GM23338 (cell line): Measurements from ENCODE around the gene B4GALT6. TPM values are rescaled to one million over a fixed set of nuclear protein-coding genes. Genes with fewer than 3 reads are reported as not detected.

Experiments
- ATAC-seq: fragments of 200-7000 bp; cut with Tn5 transposase; 3 replicates; pipeline ENCODE4 v1.9.1; 2020
- DNase-seq: peaks from one replicate; pipeline ENCODE4 v3.0.0-alpha.2; 2015; ENCODE audit warnings: low spot score
- H2AFZ ChIP-seq: fragments of 200-600 bp; sonication (generic); 2 replicates; pipeline ENCODE4 v1.8.0; 2016; ENCODE audit warnings: antibody characterized with exemption, mild to moderate bottlenecking, moderate library complexity
- H3F3A ChIP-seq: fragments of 200-600 bp; sonication (generic); replicated peaks from 2 replicates; pipeline ENCODE4 v1.8.0; 2017; ENCODE audit warnings: antibody characterized with exemption, mixed run types, low read depth
- H3K27ac ChIP-seq: fragments of 200-600 bp; sonication (generic); 2 replicates; pipeline ENCODE4 v1.6.1; 2016; ENCODE audit warnings: low read depth
- H3K27me3 ChIP-seq: fragments of 200-600 bp; sonication (generic); 2 replicates; pipeline ENCODE4 v1.8.0; 2016; ENCODE audit warnings: mild to moderate bottlenecking, mixed run types, moderate library complexity; ENCODE audit not compliant: insufficient read depth
- H3K36me3 ChIP-seq: fragments of 200-600 bp; sonication (generic); 2 replicates; pipeline ENCODE4 v1.8.0; 2016; ENCODE audit warnings: mild to moderate bottlenecking; ENCODE audit not compliant: insufficient read depth
- H3K4me1 ChIP-seq: fragments of 200-600 bp; sonication (generic); 2 replicates; pipeline ENCODE4 v1.8.0; 2016; ENCODE audit warnings: mild to moderate bottlenecking, moderate library complexity; ENCODE audit not compliant: insufficient read depth
- H3K4me2 ChIP-seq: fragments of 200-600 bp; sonication (generic); 2 replicates; pipeline ENCODE4 v1.7.1; 2017; ENCODE audit warnings: mixed run types
- H3K4me3 ChIP-seq: fragments of 200-600 bp; sonication (generic); 2 replicates; pipeline ENCODE4 v1.6.1; 2016; ENCODE audit warnings: mixed run types
- H3K79me2 ChIP-seq: fragments of 200-600 bp; sonication (generic); replicated peaks from 2 replicates; pipeline ENCODE4 v1.8.0; 2017; ENCODE audit warnings: mild to moderate bottlenecking; ENCODE audit not compliant: insufficient read depth
- H3K9me2 ChIP-seq: fragments of 200-600 bp; sonication (generic); 2 replicates; pipeline ENCODE4 v1.8.0; 2017; ENCODE audit not compliant: insufficient read depth
- H4K20me1 ChIP-seq: fragments of 200-600 bp; sonication (generic); replicated peaks from 2 replicates; pipeline ENCODE4 v1.8.0; 2017; ENCODE audit warnings: mild to moderate bottlenecking; ENCODE audit not compliant: insufficient read depth
- H3K27ac Mint-ChIP-seq: 2 replicates; pipeline ENCODE4 v1.8.0; 2020; ENCODE audit warnings: inconsistent platforms, mild to moderate bottlenecking, moderate library complexity, mixed read lengths
- H3K27me3 Mint-ChIP-seq: 3 replicates; pipeline ENCODE4 v1.8.0; 2022; ENCODE audit warnings: low read depth, mild to moderate bottlenecking, moderate library complexity, mixed read lengths, inconsistent platforms; ENCODE audit not compliant: insufficient read depth, poor library complexity
- H3K36me3 Mint-ChIP-seq: 3 replicates; pipeline ENCODE4 v1.8.0; 2021; ENCODE audit warnings: low read depth, mild to moderate bottlenecking, inconsistent platforms, moderate library complexity, mixed read lengths
- H3K4me1 Mint-ChIP-seq: 3 replicates; pipeline ENCODE4 v1.8.0; 2020; ENCODE audit warnings: mild to moderate bottlenecking, inconsistent platforms, mixed read lengths
- H3K4me3 Mint-ChIP-seq: 3 replicates; pipeline ENCODE4 v1.8.0; 2021; ENCODE audit warnings: moderate library complexity, mild to moderate bottlenecking, inconsistent platforms, mixed read lengths
- H3K9me3 Mint-ChIP-seq: 3 replicates; pipeline ENCODE4 v1.8.0; 2020; ENCODE audit warnings: moderate library complexity, mild to moderate bottlenecking, inconsistent platforms, mixed read lengths
- EZH2phosphoT487 ChIP-seq: fragments of 200-600 bp; sonication (generic); IDR thresholded peaks from one replicate; pipeline ENCODE4 v1.8.1; 2018; ENCODE audit warnings: antibody characterized with exemption; ENCODE audit not compliant: unreplicated experiment
- JUNB ChIP-seq: IDR thresholded peaks from one replicate; pipeline ENCODE4 v1.6.1; 2016; ENCODE audit warnings: antibody characterized with exemption; ENCODE audit not compliant: unreplicated experiment
- POLR2AphosphoS5 ChIP-seq: IDR thresholded peaks from 2 replicates; pipeline ENCODE4 v1.6.1; 2016; ENCODE audit warnings: antibody characterized with exemption, low read depth
- REST ChIP-seq: IDR thresholded peaks from one replicate; pipeline ENCODE4 v1.6.1; 2018; ENCODE audit warnings: antibody characterized with exemption; ENCODE audit not compliant: unreplicated experiment
- STAT1 ChIP-seq: IDR thresholded peaks from one replicate; pipeline ENCODE4 v1.6.1; 2016; ENCODE audit warnings: antibody characterized with exemption; ENCODE audit not compliant: unreplicated experiment
- ZNF114 ChIP-seq: fragments of 250-450 bp; sonication (Bioruptor Pico); IDR thresholded peaks from 2 replicates; pipeline ENCODE4 v1.5.0; 2020; ENCODE audit warnings: mild to moderate bottlenecking, moderate library complexity
- ZNF331 ChIP-seq: fragments of 250-450 bp; sonication (Bioruptor Pico); IDR thresholded peaks from 2 replicates; pipeline ENCODE4 v1.5.0; 2020; ENCODE audit warnings: low read depth, mild to moderate bottlenecking, moderate library complexity
- polyA plus RNA-seq: library from polyadenylated mRNA; unstranded; fragments of >200 nt; fragmentation: Nextera tagmentation; extraction: Ambion mirVana; gene quantifications from 2 replicates; pipeline ENCODE4 v1.2.1, GENCODE V29; 2016
- total RNA-seq: library from RNA; depleted of rRNA; stranded (reverse); fragments of >200 nt; shearing (Covaris generic); gene quantifications from 2 replicates; pipeline ENCODE4 v1.2.3, GENCODE V29; 2014
- TF ChIP-seq, protein P1 (sequence below), 2 experiments: fragments of 200-600 bp in 1 of 2; sonication (generic) in 1 of 2; conservative IDR thresholded peaks; 2 replicates each; pipeline versions ENCODE4 v1.5.1 to v1.6.1; 2016 to 2017; ENCODE audit warnings: antibody characterized with exemption in 2 of 2, low read depth in 2 of 2, mild to moderate bottlenecking in 2 of 2, moderate library complexity in 1 of 2

Gene B4GALT6
- total and polyA plus RNA-seq, 2 experiments from 2014 or later: 14.8 to 33.8 TPM

- TF ChIP-seq REST (no peak), JUNB (no peak), POLR2AphosphoS5 (no peak), EZH2phosphoT487 (no peak), STAT1 (no peak)
- TF ChIP-seq, protein P1, sequence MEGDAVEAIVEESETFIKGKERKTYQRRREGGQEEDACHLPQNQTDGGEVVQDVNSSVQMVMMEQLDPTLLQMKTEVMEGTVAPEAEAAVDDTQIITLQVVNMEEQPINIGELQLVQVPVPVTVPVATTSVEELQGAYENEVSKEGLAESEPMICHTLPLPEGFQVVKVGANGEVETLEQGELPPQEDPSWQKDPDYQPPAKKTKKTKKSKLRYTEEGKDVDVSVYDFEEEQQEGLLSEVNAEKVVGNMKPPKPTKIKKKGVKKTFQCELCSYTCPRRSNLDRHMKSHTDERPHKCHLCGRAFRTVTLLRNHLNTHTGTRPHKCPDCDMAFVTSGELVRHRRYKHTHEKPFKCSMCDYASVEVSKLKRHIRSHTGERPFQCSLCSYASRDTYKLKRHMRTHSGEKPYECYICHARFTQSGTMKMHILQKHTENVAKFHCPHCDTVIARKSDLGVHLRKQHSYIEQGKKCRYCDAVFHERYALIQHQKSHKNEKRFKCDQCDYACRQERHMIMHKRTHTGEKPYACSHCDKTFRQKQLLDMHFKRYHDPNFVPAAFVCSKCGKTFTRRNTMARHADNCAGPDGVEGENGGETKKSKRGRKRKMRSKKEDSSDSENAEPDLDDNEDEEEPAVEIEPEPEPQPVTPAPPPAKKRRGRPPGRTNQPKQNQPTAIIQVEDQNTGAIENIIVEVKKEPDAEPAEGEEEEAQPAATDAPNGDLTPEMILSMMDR (conservative IDR thresholded peaks at IDR 0.05; ENCODE audit: low read depth in 2 of 2): no peak
These were observed 23.6 kb downstream of the B4GALT6 start (continued) for GRCh38 chr18:31660763-31661162.

GRCh38 chr18:31659576-31660177 is 24.7 kb downstream of the B4GALT6 start:
- Mint-ChIP-seq H3K4me3 (no peak overlapping the region), H3K9me3 (no peaks in the 10 kb centered on the region; the same call in 2 of the 3 replicates), H3K4me1 (peaks cover 17% of the 10 kb centered on the region; the same call in 2 of the 3 replicates), H3K27ac (no peak overlapping the region), H3K27me3 (no peaks in the 10 kb centered on the region), H3K36me3 (peaks cover 40% of the 10 kb centered on the region)
- peaks cover 7% of the 10 kb centered on the region; the same call in 1 of the 2 replicates for H3K4me1 ChIP-seq
- peaks cover 10% of the 10 kb centered on the region; the same call in 1 of the 2 replicates for H3K36me3 ChIP-seq
- no peaks in the 10 kb centered on the region for H3F3A ChIP-seq
- H3K79me2 ChIP-seq: peaks cover 10% of the 10 kb centered on the region; the same call in 1 of the 2 replicates
- TF ChIP-seq POLR2AphosphoS5 (no peak), ZNF331 (CRISPR knock-in tag) (no peak), ZNF114 (CRISPR knock-in tag) (no peak), STAT1 (no peak), REST (no peak)
- H3K27me3 ChIP-seq: no peaks in the 10 kb centered on the region
- H3K27ac ChIP-seq: no peak overlapping the region
- H3K4me3 ChIP-seq: no peak overlapping the region
- DNase-seq: no peak
- H2AFZ ChIP-seq: no peak overlapping the region
- no peak overlapping the region for H3K4me2 ChIP-seq
- H4K20me1 ChIP-seq: no peaks in the 10 kb centered on the region; the same call in none of the 2 replicates
- no peaks in the 10 kb centered on the region for H3K9me2 ChIP-seq
- ATAC-seq: no peak
